Rectal smooth muscle tissue (tissue), 1 donor: Measurements from ENCODE around the gene KCNQ5.

Experiments used
- H3K27ac ChIP-seq: one replicate; pipeline ENCODE4 v1.7.0; 2013; ENCODE audit warnings: low read depth, low read length, inconsistent platforms
- H3K27me3 ChIP-seq: one replicate; pipeline ENCODE4 v1.7.0; 2013; ENCODE audit warnings: low read length; ENCODE audit not compliant: control insufficient read depth, insufficient read depth
- H3K36me3 ChIP-seq: one replicate; pipeline ENCODE4 v1.7.0; 2013; ENCODE audit warnings: low read length; ENCODE audit not compliant: control insufficient read depth, insufficient read depth
- H3K4me1 ChIP-seq: one replicate; pipeline ENCODE4 v1.7.0; 2013; ENCODE audit warnings: low read length; ENCODE audit not compliant: control insufficient read depth, insufficient read depth
- H3K4me3 ChIP-seq: one replicate; pipeline ENCODE4 v1.7.0; 2013; ENCODE audit warnings: low read length
- H3K9ac ChIP-seq: one replicate; pipeline ENCODE4 v1.7.0; 2013; ENCODE audit warnings: low read length

Gene KCNQ5

DNA sequence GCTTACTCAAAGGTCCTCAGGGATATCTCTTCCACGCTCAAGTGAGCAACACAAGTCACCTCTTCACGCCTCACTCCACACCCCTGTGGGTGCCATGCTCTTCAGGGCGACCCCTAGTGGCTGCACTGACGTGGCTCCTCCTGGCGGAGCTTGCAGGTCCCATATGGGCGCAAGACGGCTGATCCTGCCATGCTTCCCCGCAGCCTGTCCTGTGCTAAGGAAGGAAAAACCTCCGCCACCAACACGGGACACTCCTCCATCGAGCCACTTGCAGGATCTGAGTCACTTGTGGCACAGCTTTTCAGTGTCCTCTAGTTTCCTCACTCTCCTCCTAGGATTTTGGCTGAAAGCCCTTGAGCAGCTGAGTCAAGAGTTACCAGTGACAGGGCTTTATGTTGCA, 512.7 kb downstream of the KCNQ5 start:
- H3K9ac ChIP-seq, result no peak overlapping the region
- H3K36me3 ChIP-seq, result no peaks in the 10 kb centered on the region
- H3K4me1 ChIP-seq, result no peaks in the 10 kb centered on the region
- H3K4me3 ChIP-seq, result no peak overlapping the region
- H3K27ac ChIP-seq, result no peak overlapping the region
- H3K27me3 ChIP-seq, result no peaks in the 10 kb centered on the region

DNA sequence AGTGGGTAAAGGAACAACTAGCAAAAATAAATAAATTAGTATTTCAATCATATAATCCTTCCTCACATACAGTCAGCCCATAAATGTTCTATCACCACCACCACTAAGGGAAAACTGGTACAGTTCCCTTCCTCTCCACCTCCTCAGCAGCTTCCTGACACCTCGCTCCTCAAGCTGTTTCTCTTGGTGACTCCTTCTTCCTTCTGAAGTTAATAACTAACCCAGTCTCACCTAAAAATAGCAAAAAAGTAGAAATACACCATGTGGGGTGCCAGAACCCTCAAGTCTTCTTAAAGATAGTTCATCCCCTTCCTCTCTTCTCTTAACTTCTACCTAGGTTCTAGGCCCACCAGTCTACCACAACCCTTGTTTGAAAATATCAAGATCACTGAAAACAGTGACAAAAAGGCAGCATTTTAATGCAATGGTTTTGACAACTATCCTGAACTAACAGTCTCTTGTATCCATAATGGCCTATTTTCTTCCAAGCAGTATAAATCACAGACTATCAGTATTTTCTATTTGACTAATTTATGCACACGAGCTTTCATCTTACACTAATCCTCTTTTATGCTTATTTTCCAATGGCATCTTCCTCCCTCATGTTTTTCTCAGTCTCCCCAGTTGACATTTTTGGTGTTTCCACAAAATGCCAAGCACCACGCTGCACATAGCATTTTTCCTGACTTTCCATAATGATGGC, 518.0 kb downstream of the KCNQ5 start:
- Histone ChIP-seq H3K4me1 (no peaks in the 10 kb centered on the region), H3K4me3 (no peak overlapping the region), H3K9ac (no peak overlapping the region), H3K27me3 (no peaks in the 10 kb centered on the region), H3K27ac (no peak overlapping the region), H3K36me3 (no peaks in the 10 kb centered on the region)

DNA sequence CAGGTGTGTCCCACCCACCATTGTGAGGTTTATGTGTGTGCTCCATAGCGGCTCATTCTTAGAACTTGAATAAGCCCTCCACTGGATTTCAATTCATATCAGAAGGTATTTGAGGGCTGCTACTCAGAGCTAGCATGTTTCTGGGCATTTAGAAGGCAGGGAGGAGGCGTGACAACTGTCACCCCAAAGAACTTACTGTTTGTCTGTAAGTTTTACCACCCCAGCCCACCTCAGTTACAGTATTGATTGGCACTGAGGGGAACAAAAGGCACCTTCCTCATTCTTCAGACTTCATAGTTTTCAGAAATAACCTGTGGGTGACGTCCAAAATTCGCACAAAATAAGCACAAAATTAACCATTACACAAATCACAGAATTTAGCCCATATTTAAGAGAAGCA, 521.7 kb downstream of the KCNQ5 start:
- Histone ChIP-seq H3K36me3 (no peaks in the 10 kb centered on the region), H3K4me1 (no peaks in the 10 kb centered on the region), H3K27me3 (no peaks in the 10 kb centered on the region), H3K4me3 (no peak overlapping the region), H3K9ac (no peak overlapping the region), H3K27ac (no peak overlapping the region)

DNA sequence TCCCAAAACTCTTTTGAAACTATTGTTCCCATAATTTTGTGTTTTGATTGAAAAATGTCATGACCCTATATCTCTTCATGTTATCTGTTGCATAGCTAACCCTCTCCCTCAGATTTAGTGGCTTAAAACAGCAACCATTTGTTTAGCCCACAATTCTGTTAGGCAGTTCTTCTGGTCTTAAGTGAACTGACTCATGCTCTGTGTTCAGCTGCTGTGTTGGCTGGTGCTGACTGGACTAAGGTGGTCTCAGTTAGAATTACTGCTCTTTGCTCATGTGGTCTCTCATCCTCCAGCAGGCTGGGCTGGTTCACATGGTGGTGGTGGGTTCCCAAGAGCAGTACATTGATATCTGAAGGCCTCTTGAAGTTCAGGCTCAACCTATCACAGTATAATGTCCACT, 522.7 kb downstream of the KCNQ5 start:
- Histone ChIP-seq H3K4me3 (no peak overlapping the region), H3K4me1 (no peaks in the 10 kb centered on the region), H3K36me3 (no peaks in the 10 kb centered on the region), H3K27ac (no peak overlapping the region), H3K27me3 (no peaks in the 10 kb centered on the region), H3K9ac (no peak overlapping the region)

DNA sequence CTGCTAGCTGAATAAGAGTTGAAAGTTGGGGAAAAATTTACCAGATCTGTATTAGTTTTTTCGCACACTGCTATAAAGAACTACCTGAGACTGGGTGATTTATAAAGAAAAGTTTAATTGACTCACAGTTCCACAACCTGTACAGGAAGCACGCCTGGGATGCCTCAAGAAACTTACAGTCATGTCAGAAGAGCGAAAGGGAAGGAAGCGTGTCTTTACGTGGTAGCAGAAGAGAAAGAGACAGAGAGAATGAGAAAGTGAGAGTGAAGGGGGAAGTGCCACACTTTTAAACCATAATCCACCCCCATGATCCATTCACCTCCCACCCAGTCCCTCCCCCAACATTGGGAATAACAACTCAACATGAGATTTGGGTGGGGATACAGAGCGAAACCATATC, 523.8 kb downstream of the KCNQ5 start:
- Histone ChIP-seq H3K27ac (no peak overlapping the region), H3K9ac (no peak overlapping the region), H3K4me1 (no peaks in the 10 kb centered on the region), H3K36me3 (no peaks in the 10 kb centered on the region), H3K4me3 (no peak overlapping the region), H3K27me3 (no peaks in the 10 kb centered on the region)

DNA sequence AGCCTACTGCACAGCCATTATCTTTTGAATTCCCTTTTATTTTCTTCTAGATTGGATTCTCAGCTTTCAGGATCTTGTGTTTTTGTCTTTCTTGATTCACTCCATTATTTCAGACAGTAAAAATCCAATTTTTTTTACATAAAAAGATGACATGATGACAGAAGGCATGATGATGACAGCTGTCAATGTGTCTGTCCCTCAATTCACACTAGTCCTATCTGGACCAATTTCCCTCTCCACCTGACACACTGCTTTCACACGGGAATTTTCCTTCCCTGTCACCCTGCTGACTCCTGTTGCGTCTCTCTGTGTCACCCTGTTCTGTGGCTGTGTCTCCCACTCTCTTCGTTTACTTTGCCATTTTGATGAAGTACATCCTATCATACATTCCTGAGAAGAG, 529.9 kb downstream of the KCNQ5 start:
- Histone ChIP-seq H3K27me3 (no peaks in the 10 kb centered on the region), H3K4me1 (no peaks in the 10 kb centered on the region), H3K9ac (no peak overlapping the region), H3K4me3 (no peak overlapping the region), H3K27ac (no peak overlapping the region), H3K36me3 (no peaks in the 10 kb centered on the region)

DNA sequence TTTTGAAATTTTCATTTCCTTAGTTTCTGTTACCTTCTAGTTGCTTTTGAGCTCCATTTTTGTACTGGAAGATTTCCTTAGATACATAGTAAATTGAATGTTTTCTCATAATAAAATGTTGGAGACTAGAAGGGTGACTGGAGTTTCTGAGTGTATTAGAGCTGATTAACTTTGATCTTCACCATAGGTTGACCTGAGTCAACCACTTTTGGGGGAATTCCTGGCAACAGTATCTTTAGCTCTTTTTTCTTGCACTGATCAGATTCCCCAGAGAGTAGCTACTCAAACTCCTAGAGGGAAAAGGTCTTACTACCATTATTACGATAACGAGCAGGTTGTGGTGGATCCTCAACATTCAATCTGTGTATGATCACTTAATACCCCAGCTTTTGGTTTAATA, 530.7 kb downstream of the KCNQ5 start:
- Histone ChIP-seq H3K27ac (no peak overlapping the region), H3K36me3 (no peaks in the 10 kb centered on the region), H3K4me1 (no peaks in the 10 kb centered on the region), H3K4me3 (no peak overlapping the region), H3K9ac (no peak overlapping the region), H3K27me3 (no peaks in the 10 kb centered on the region)

DNA sequence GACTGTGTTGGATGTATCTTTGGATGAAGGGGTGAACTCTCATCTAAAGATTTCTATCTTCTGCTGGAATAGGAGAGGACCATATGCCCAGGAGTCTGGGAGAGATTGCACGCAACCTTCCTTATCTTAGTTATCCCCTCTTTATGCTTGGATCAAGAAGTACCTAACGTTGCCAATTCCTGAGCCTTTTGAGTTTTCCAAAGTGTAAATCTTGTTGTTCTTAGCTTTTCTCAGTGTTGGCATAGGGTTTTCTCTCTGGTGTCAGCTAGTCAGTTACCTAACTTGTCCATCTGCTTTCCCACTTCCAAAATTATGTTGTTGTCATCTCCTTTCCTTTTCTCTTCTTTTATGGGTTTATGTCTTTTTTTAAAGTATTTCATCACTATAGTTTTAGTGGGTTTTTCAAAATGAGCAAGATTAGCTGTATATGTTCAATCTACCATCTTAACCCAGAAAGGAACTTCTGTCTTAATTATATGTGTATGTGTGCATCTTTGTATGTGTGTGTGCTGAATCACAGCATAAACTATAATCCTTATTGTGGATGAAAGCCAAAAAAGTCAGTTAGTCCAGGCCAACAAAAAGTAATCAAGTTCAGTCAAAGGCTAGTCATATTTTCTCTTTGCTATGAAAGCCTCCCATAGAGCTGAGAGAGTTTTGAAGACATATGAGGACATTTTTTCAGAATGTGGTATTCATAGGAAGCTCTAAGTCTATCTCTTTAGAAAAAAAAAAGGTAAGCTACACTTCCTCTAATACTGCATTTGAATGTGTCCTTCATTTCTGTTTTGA, 531.3 kb downstream of the KCNQ5 start:
- no peak overlapping the region for H3K27ac ChIP-seq
- no peak overlapping the region for H3K9ac ChIP-seq
- no peaks in the 10 kb centered on the region for H3K4me1 ChIP-seq
- no peak overlapping the region for H3K4me3 ChIP-seq
- no peaks in the 10 kb centered on the region for H3K36me3 ChIP-seq
- H3K27me3 ChIP-seq, result no peaks in the 10 kb centered on the region

DNA sequence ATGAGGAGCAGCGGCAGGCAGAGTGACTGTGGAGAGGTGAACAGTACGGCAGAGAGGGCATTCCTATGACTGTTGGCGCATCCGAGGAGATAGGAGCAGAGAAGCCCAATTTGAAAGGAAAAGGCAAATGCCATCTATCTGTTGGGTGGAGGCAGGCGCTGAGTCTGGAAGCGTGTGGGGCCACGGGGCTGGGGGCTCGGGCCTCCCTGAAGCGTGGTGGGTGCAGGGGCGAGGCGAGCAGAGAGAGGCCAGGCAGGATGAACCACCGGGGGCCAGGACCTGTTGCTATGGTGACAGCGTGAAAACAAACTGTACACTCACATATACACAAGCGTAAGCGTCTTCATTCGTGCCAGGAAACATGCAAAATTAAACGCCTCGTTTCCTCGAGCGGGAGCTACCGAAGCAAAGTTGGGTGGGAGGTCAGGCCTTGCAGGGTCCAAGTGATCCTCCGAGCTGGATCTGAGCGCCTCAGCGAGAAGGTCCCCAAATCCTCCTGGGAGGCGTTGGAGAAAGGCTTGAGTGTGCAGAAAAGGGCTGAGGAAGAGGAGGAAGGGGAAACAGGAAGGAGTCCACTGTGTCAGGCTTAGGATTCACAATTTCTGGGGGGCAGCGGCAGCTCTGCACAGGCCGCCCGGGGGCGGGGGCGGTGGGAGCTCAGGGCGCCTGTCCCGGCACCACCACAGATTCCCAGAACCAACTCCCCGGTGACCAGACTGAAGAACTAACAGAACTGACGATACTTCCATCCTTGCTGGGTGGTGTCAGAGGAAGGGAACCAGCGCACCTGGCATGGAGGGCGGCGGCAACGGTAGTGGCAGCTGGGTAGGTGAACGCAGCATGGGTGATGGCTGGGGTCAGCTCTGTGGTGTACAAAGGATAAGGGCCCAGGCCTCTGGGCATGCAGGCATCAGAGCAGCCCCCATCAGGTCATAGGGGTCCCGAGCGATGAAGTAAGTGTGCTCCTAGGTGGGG, 535.2 kb downstream of the KCNQ5 start:
- Histone ChIP-seq H3K36me3 (no peaks in the 10 kb centered on the region), H3K27ac (no peak overlapping the region), H3K27me3 (no peaks in the 10 kb centered on the region), H3K4me3 (no peak overlapping the region), H3K9ac (no peak overlapping the region), H3K4me1 (no peaks in the 10 kb centered on the region)

DNA sequence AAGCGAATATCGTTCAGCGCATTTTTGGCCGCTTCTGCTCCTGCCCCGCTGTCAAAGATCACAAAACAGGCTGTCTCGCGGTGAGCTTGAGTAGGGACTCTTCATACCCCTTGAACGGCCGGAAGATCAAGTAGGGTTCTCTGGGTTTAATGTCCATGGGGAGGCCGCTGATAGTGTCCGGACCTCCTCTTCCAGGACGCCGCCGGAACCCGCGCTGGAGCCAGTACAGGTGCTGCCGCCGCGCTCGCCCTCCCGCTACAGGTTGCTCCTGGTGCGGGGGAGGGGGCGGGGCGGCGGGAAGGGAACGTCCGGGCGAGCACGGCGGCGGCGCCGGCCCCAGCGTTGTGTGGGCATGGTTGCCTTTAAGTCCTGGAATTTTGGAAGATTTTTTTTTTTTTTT, 536.0 kb downstream of the KCNQ5 start:
- Histone ChIP-seq H3K36me3 (no peaks in the 10 kb centered on the region), H3K4me3 (no peak overlapping the region), H3K9ac (no peak overlapping the region), H3K4me1 (no peaks in the 10 kb centered on the region), H3K27me3 (no peaks in the 10 kb centered on the region), H3K27ac (no peak overlapping the region)

DNA sequence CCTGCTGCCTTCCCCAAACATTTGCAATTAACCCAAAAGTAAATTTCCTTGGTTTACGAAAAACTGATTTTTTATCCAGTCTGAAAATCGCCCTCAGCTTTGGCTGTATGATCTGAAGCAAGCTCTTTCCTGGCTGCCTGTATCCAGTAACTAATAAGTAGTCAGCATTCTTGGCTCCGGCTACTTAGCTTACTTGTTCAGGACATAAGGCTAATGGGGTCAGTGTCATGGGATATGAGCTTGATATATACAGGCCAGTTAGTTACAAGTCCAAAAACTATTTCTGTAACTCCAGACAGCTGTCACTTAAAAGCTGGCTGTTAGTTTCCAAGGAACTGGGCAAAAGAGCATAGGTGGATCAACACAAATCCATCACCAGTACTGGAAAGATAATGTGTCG, 547.2 kb downstream of the KCNQ5 start:
- Histone ChIP-seq H3K27me3 (no peaks in the 10 kb centered on the region), H3K9ac (no peak overlapping the region), H3K27ac (no peak overlapping the region), H3K4me1 (no peaks in the 10 kb centered on the region), H3K36me3 (no peaks in the 10 kb centered on the region), H3K4me3 (no peak overlapping the region)

DNA sequence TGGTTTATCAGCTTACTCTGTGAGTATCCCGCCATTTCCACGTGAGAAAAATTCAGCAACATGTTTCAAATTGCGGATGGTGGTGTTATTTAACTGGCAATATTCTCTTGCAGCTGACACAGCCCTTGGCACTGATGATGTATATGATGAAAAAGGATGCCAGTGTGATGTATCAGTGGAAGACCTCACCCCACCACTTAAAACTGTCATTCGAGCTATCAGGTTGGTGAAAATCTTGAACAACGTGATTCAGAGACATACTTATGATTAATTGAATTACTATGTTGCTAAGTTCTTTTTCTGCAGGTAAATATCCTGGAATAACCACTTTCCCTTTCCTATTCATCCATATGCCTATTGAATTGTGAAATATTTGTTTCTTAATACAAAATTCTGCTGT, 547.8 kb downstream of the KCNQ5 start:
- H3K4me1 ChIP-seq, result no peaks in the 10 kb centered on the region
- H3K4me3 ChIP-seq, result no peak overlapping the region
- H3K27ac ChIP-seq, result no peak overlapping the region
- H3K27me3 ChIP-seq, result no peaks in the 10 kb centered on the region
- H3K36me3 ChIP-seq, result no peaks in the 10 kb centered on the region
- no peak overlapping the region for H3K9ac ChIP-seq
